ENCODE measurements around the gene SLC35B2. TPM values are rescaled to one million over a fixed set of nuclear protein-coding genes. Genes with fewer than 3 reads are reported as not detected.

SLC35B2 gene
- total and polyA plus RNA-seq, 9 of the 15 experiments (the other 6 are each of a cell fraction or from before 2014, with no cell fraction given), result 14.5 to 59.1 (median 47.1) TPM

- TF ChIP-seq CEBPG (CRISPR knock-in tag; IDR thresholded peaks at IDR 0.05) (no peak), CEBPG (tag; conservative IDR thresholded peaks at IDR 0.05 in 1 of 2, IDR thresholded peaks at IDR 0.05 in 1 of 2) (no peak), ZBED1 (IDR thresholded peaks at IDR 0.05) (0 out of 2 replicates have a peak, but pooled peaks have one; percentile 48), IRF1 (CRISPR knock-in tag; IDR thresholded peaks at IDR 0.05; ENCODE audit: borderline replicate concordance) (no peak), CTCF (IDR thresholded peaks at IDR 0.05 in 2 of 3, conservative IDR thresholded peaks at IDR 0.05 in 1 of 3; ENCODE audit: insufficient read depth in 2 of 3, low read depth in 1 of 3, low read length in 3 of 3) (no peak), ZNF431 (CRISPR knock-in tag; IDR thresholded peaks at IDR 0.05) (no peak), FOXP4 (CRISPR knock-in tag; IDR thresholded peaks at IDR 0.05; ENCODE audit: borderline replicate concordance) (0 out of 2 replicates have a peak, but pooled peaks have one; percentile 51), SP1 (CRISPR knock-in tag; IDR thresholded peaks at IDR 0.05) (0 out of 2 replicates have a peak, but pooled peaks have one; percentile 39), HNRNPL (IDR thresholded peaks at IDR 0.05; ENCODE audit: low read depth, low read length) (0 out of 2 replicates have a peak, but pooled peaks have one; percentile 29), TEAD4 (IDR thresholded peaks at IDR 0.05; ENCODE audit: low read length) (no peak), TEAD4 (CRISPR knock-in tag; IDR thresholded peaks at IDR 0.05; ENCODE audit: borderline replicate concordance) (peak; percentile 52; the same call in 1 of the 2 replicates), FOSL1 (tag; conservative IDR thresholded peaks at IDR 0.05) (no peak), CEBPZ (IDR thresholded peaks at IDR 0.05; ENCODE audit: borderline replicate concordance, low read depth, low read length) (no peak), HMGXB4 (CRISPR knock-in tag; IDR thresholded peaks at IDR 0.05) (peak; percentile 28; the same call in 1 of the 2 replicates)
Observed at GRCh38 chr6:44251576-44252524, 5.5 kb downstream of the SLC35B2 start (continued).

All from K562 (cell line).